ENCODE measurements around the gene TTLL4.
A peak's percentile ranks its signal among the peaks of the same experiment; 100 is the strongest.

TTLL4 gene

GRCh38 chr2:218727502-218728165, 17.0 kb downstream of the TTLL4 start:
- no peak overlapping the region for H3K4me3 ChIP-seq (ENCODE audit: low read depth, low read length)
- no peak for DNase-seq (ENCODE audit: low read depth)
- TF ChIP-seq CTCF (IDR thresholded peaks at IDR 0.05; ENCODE audit: control insufficient read depth, extremely low read depth, insufficient read depth), result peak; percentile 47

GRCh38 chr2:218729640-218730039, 19.0 kb downstream of the TTLL4 start:
- TF ChIP-seq CTCF (IDR thresholded peaks at IDR 0.05; ENCODE audit: control insufficient read depth, extremely low read depth, insufficient read depth), result no peak
- H3K4me3 ChIP-seq (ENCODE audit: low read depth, low read length), result no peak overlapping the region
- no peak for DNase-seq (ENCODE audit: low read depth)

GRCh38 chr2:218732052-218732760, 21.6 kb downstream of the TTLL4 start:
- H3K4me3 ChIP-seq (ENCODE audit: low read depth, low read length), result no peak overlapping the region
- no peak for DNase-seq (ENCODE audit: low read depth)
- no peak for TF ChIP-seq CTCF (IDR thresholded peaks at IDR 0.05; ENCODE audit: control insufficient read depth, extremely low read depth, insufficient read depth)

- no peak overlapping the region for H3K4me3 ChIP-seq (ENCODE audit: low read depth, low read length)
- DNase-seq (ENCODE audit: low read depth), result no peak
- TF ChIP-seq CTCF (IDR thresholded peaks at IDR 0.05; ENCODE audit: control insufficient read depth, extremely low read depth, insufficient read depth), result no peak
Observed at GRCh38 chr2:218732761-218733158, 22.1 kb downstream of the TTLL4 start.

- H3K4me3 ChIP-seq (ENCODE audit: low read depth, low read length), result no peak overlapping the region
- no peak for TF ChIP-seq CTCF (IDR thresholded peaks at IDR 0.05; ENCODE audit: control insufficient read depth, extremely low read depth, insufficient read depth)
- no peak for DNase-seq (ENCODE audit: low read depth)
Observed at GRCh38 chr2:218733171-218734021, 22.8 kb downstream of the TTLL4 start.

GRCh38 chr2:218734190-218734975, 23.7 kb downstream of the TTLL4 start:
- DNase-seq (ENCODE audit: low read depth), result no peak
- H3K4me3 ChIP-seq (ENCODE audit: low read depth, low read length), result no peak overlapping the region
- no peak for TF ChIP-seq CTCF (IDR thresholded peaks at IDR 0.05; ENCODE audit: control insufficient read depth, extremely low read depth, insufficient read depth)

Data from LNCaP clone FGC (cell line).